A549 (cell line): ENCODE measurements around the gene DSCAM. TPM values are rescaled to one million over a fixed set of nuclear protein-coding genes. Genes with fewer than 3 reads are reported as not detected.

Experiments
- ATAC-seq, 2 experiments: fragments of 200-7000 bp in 1 of 2; fragments of >200 bp in 1 of 2; cut with Nextera tagmentation in 1 of 2; cut with Tn5 transposase in 1 of 2; 3 replicates each; pipeline versions ENCODE4 v1.8.0 to v1.9.1; 2018 to 2020; ENCODE audit warnings: mild to moderate bottlenecking in 1 of 2, moderate library complexity in 1 of 2
- CTCF ChIA-PET: fragments of 300-600 bp; sonication (Branson Sonifier 250); formaldehyde crosslinking; extraction: SDS; loops from one replicate; lab custom pipeline; 2021; ENCODE audit warnings: antibody characterized with exemption, inconsistent platforms; lab: Yijun Ruan, JAX
- POLR2A ChIA-PET: fragments of 350-600 bp; formaldehyde crosslinking; extraction: SDS; loops from one replicate; lab custom pipeline; 2021; ENCODE audit warnings: antibody characterized with exemption, inconsistent platforms; lab: Yijun Ruan, JAX
- DNase-seq, 2 experiments: peaks; one replicate each; pipeline versions ENCODE4 v3.0.0 to v3.0.0-alpha.2; 2011 to 2016; ENCODE audit warnings: low read depth in 1 of 2, low spot score in 1 of 2
- FAIRE-seq: peaks from 2 replicates; lab custom pipeline; 2011; peaks lifted over from hg19 to GRCh38; lab: Jason Lieb, UNC
- H3K27ac ChIP-seq, 2 experiments: fragments of >200 bp; sonication (Bioruptor Twin); formaldehyde crosslinking; 3 replicates each; pipeline ENCODE4 v1.5.1; 2016 to 2017
- H3K4me1 ChIP-seq: fragments of >200 bp; sonication (Bioruptor Twin); formaldehyde crosslinking; 3 replicates; pipeline ENCODE4 v1.6.1; 2016
- H3K4me2 ChIP-seq: fragments of >200 bp; sonication (Bioruptor Twin); formaldehyde crosslinking; 3 replicates; pipeline ENCODE4 v1.6.1; 2016
- H3K4me3 ChIP-seq: fragments of >200 bp; sonication (Bioruptor Twin); formaldehyde crosslinking; 3 replicates; pipeline ENCODE4 v1.5.1; 2016
- H3K9me3 ChIP-seq: fragments of >200 bp; sonication (Bioruptor Twin); formaldehyde crosslinking; 3 replicates; pipeline ENCODE4 v1.6.1; 2016
- ATOH8 ChIP-seq: fragments of 250-450 bp; sonication (Bioruptor Pico); IDR thresholded peaks from 2 replicates; pipeline ENCODE4 v1.5.0; 2020; ENCODE audit warnings: low read depth, mild to moderate bottlenecking, moderate library complexity
- BHLHE40 ChIP-seq: IDR thresholded peaks from 2 replicates; pipeline ENCODE4 v1.6.1; 2012; ENCODE audit warnings: low read depth, low read length, inconsistent platforms
- FOSL2 ChIP-seq, 2 experiments: fragments of 450-650 bp in 1 of 2; fragments of >200 bp in 1 of 2; sonication (Bioruptor Twin) in 1 of 2; formaldehyde crosslinking; IDR thresholded peaks; 2 replicates each; pipeline versions ENCODE4 v1.5.0 to v1.6.1; 2016 to 2020; ENCODE audit warnings: mild to moderate bottlenecking in 1 of 2, moderate library complexity in 1 of 2
- FOXS1 ChIP-seq: fragments of 250-450 bp; sonication (Bioruptor Pico); IDR thresholded peaks from 2 replicates; pipeline ENCODE4 v1.5.0; 2020; ENCODE audit warnings: mild to moderate bottlenecking, moderate library complexity
- GATA3 ChIP-seq: IDR thresholded peaks from 2 replicates; pipeline ENCODE4 v1.6.1; 2012; ENCODE audit warnings: borderline replicate concordance
- HDAC2 ChIP-seq: fragments of 200-600 bp; sonication (generic); IDR thresholded peaks from 2 replicates; pipeline ENCODE4 v1.6.1; 2016
- HEYL ChIP-seq: fragments of 250-450 bp; sonication (Bioruptor Pico); IDR thresholded peaks from 2 replicates; pipeline ENCODE4 v1.8.0; 2021; ENCODE audit warnings: mild to moderate bottlenecking, moderate library complexity
- HOXB13 ChIP-seq: fragments of 250-450 bp; sonication (Bioruptor Pico); IDR thresholded peaks from 2 replicates; pipeline ENCODE4 v1.5.0; 2020; ENCODE audit warnings: low read depth, mild to moderate bottlenecking, moderate library complexity
- JUN ChIP-seq, 2 experiments: fragments of >200 bp; sonication (Bioruptor Twin); formaldehyde crosslinking; IDR thresholded peaks; 2 replicates in 1 of 2; 3 replicates in 1 of 2; pipeline ENCODE4 v1.6.1; 2016 to 2017
- JUNB ChIP-seq: fragments of >200 bp; sonication (Bioruptor Twin); formaldehyde crosslinking; IDR thresholded peaks from 2 replicates; pipeline ENCODE4 v1.6.1; 2016
- KDM5A ChIP-seq: fragments of 200-600 bp; sonication (generic); IDR thresholded peaks from 2 replicates; pipeline ENCODE4 v1.6.1; 2016; ENCODE audit warnings: antibody characterized with exemption, mild to moderate bottlenecking
- MAFK ChIP-seq: fragments of 450-650 bp; IDR thresholded peaks from 2 replicates; pipeline ENCODE4 v1.6.1; 2014; ENCODE audit not compliant: partially characterized antibody
- NR3C1 ChIP-seq: fragments of >200 bp; sonication (Bioruptor Twin); formaldehyde crosslinking; IDR thresholded peaks from 3 replicates; pipeline ENCODE4 v1.6.1; 2017
- PBX3 ChIP-seq: IDR thresholded peaks from 2 replicates; pipeline ENCODE4 v1.6.1; 2012
- PHF8 ChIP-seq: fragments of 200-600 bp; sonication (generic); IDR thresholded peaks from 2 replicates; pipeline ENCODE4 v1.6.1; 2016; ENCODE audit warnings: low read depth, mild to moderate bottlenecking, antibody characterized with exemption, moderate library complexity, borderline replicate concordance
- SMC3 ChIP-seq: fragments of >200 bp; sonication (Bioruptor Twin); formaldehyde crosslinking; IDR thresholded peaks from 3 replicates; pipeline ENCODE4 v1.6.1; 2018; ENCODE audit warnings: inconsistent platforms
- TFCP2L1 ChIP-seq: fragments of 250-450 bp; sonication (Bioruptor Pico); IDR thresholded peaks from 2 replicates; pipeline ENCODE4 v1.5.0; 2021; ENCODE audit warnings: mild to moderate bottlenecking
- WGBS: methylation state at CpG from one replicate; pipeline ENCODE4 v1.1.6; 2017; ENCODE audit errors: missing lambda C conversion rate; 5-methylcytosine and 5-hydroxymethylcytosine counted together
- polyA plus RNA-seq, 4 experiments: library from polyadenylated mRNA; depleted of rRNA in 3 of 4; stranded (reverse); fragments of >200 nt; fragmentation: RNase III in 1 of 4; extraction: RNeasy Plus Mini Kit Qiagen cat#74134 plus additional on column Dnase treatment in 1 of 4; gene quantifications; 2 replicates in 3 of 4; 3 replicates in 1 of 4; pipeline ENCODE4 v1.2.3, GENCODE V29; 2011 to 2017
- TF ChIP-seq, protein P1 (sequence below): fragments of 200-600 bp; sonication (generic); IDR thresholded peaks from 2 replicates; pipeline ENCODE4 v1.6.1; 2016; ENCODE audit warnings: antibody characterized with exemption, mild to moderate bottlenecking, moderate library complexity
- TF ChIP-seq, protein P2 (sequence below): fragments of 150-350 bp; IDR thresholded peaks from 2 replicates; pipeline ENCODE4 v1.6.1; 2014; ENCODE audit warnings: low read depth, mild to moderate bottlenecking, low read length
- TF ChIP-seq, protein P3 (sequence below): fragments of 250-450 bp; sonication (Bioruptor Pico); IDR thresholded peaks from 2 replicates; pipeline ENCODE4 v1.5.0; 2021; ENCODE audit warnings: mild to moderate bottlenecking, moderate library complexity, borderline replicate concordance

DSCAM gene
- polyA plus RNA-seq, 2 of the 4 experiments (the other 2 are of a cell fraction) = not detected

DNA sequence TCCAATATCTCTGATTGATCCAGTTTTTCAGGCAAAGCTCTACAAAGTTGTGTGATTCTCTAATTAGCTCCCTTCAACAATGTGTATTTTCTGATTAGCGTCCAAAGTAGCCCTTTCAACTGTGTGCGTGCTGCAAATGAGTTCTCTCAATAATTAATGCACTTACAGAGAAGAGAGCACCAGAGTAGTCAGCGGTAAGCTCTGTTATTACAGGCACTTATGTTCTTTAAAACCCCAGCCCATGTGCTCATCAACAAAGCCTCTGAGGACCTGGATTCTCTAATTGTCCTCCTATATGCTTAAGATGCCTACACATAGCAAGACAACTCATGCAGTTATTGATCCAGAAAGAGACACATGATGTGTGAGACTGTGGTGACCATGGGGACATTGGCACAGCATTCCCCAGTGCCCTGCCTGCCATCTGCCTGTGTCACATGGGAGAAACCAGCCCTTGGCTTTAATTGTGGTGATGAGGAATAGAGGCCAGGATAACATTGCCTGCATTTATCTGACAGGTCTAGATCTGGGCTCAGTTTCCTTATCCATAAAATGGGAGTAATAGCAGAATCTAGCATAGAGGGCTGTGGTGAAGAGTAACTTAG, 828.0 kb downstream of the DSCAM start:
- TF ChIP-seq PBX3 = no peak
- TF ChIP-seq ATOH8 (CRISPR knock-in tag) = no peak
- TF ChIP-seq MAFK = no peak
- TF ChIP-seq FOSL2 (IDR thresholded peaks at IDR 0.05) = no peak
- no peak for TF ChIP-seq FOSL2 (CRISPR knock-in tag; IDR thresholded peaks at IDR 0.05)
- no peak for TF ChIP-seq FOXS1
- no peak for TF ChIP-seq PHF8
- TF ChIP-seq, protein P1, sequence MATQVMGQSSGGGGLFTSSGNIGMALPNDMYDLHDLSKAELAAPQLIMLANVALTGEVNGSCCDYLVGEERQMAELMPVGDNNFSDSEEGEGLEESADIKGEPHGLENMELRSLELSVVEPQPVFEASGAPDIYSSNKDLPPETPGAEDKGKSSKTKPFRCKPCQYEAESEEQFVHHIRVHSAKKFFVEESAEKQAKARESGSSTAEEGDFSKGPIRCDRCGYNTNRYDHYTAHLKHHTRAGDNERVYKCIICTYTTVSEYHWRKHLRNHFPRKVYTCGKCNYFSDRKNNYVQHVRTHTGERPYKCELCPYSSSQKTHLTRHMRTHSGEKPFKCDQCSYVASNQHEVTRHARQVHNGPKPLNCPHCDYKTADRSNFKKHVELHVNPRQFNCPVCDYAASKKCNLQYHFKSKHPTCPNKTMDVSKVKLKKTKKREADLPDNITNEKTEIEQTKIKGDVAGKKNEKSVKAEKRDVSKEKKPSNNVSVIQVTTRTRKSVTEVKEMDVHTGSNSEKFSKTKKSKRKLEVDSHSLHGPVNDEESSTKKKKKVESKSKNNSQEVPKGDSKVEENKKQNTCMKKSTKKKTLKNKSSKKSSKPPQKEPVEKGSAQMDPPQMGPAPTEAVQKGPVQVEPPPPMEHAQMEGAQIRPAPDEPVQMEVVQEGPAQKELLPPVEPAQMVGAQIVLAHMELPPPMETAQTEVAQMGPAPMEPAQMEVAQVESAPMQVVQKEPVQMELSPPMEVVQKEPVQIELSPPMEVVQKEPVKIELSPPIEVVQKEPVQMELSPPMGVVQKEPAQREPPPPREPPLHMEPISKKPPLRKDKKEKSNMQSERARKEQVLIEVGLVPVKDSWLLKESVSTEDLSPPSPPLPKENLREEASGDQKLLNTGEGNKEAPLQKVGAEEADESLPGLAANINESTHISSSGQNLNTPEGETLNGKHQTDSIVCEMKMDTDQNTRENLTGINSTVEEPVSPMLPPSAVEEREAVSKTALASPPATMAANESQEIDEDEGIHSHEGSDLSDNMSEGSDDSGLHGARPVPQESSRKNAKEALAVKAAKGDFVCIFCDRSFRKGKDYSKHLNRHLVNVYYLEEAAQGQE = no peak
- TF ChIP-seq BHLHE40 = no peak
- TF ChIP-seq SMC3 = no peak
- TF ChIP-seq HOXB13 (CRISPR knock-in tag) = no peak
- CTCF ChIA-PET = no interaction called here
- no peak for FAIRE-seq
- Histone ChIP-seq H3K4me1 (no peaks in the 10 kb centered on the region), H3K4me2 (no peak overlapping the region), H3K27ac (no peak overlapping the region), H3K4me3 (no peak overlapping the region), H3K9me3 (no peaks in the 10 kb centered on the region)
- POLR2A ChIA-PET = no interaction called here
- no peak for DNase-seq
- WGBS = 17% methylated on average over 3 of the region's 3 CpGs
- no peak for ATAC-seq

DNA sequence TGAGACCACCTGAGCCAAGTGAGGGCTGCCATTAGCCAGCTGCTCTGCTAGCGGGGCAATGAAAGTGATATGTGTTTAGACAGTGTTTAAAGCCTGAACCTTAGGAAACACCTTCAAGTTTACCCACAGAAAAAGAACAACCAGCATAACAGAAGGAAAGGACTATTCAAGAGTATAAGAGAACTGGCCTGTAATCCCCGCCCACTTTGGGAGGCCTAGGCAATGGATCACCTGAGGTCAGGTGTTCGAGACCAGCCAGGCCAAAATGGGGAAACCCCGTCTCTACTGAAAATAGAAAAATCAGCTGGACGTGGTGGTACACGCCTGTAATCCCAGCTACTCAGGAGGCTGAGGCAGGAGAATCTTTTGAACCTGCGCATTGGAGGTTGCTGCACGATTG, 830.3 kb downstream of the DSCAM start:
- FAIRE-seq (no peak), DNase-seq (no peak), ATAC-seq (no peak)
- WGBS = 28% methylated on average over 8 of the region's 8 CpGs
- POLR2A ChIA-PET = interaction anchor here (0.8 kb wide), 1 partner anchor 35 kb away, joined by 3 read pairs; no protein-coding TSS in a partner anchor
- Histone ChIP-seq H3K9me3 (no peaks in the 10 kb centered on the region), H3K4me3 (no peak overlapping the region), H3K27ac (no peak overlapping the region), H3K4me2 (no peak overlapping the region), H3K4me1 (no peaks in the 10 kb centered on the region)
- CTCF ChIA-PET = interaction anchor here (0.6 kb wide), 1 partner anchor 98 kb away, joined by 3 read pairs; no protein-coding TSS in a partner anchor
- TF ChIP-seq TFCP2L1 (CRISPR knock-in tag) = no peak
- TF ChIP-seq, protein P1 = no peak
- TF ChIP-seq, protein P2, sequence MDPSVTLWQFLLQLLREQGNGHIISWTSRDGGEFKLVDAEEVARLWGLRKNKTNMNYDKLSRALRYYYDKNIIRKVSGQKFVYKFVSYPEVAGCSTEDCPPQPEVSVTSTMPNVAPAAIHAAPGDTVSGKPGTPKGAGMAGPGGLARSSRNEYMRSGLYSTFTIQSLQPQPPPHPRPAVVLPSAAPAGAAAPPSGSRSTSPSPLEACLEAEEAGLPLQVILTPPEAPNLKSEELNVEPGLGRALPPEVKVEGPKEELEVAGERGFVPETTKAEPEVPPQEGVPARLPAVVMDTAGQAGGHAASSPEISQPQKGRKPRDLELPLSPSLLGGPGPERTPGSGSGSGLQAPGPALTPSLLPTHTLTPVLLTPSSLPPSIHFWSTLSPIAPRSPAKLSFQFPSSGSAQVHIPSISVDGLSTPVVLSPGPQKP = no peak
- TF ChIP-seq JUN (IDR thresholded peaks at IDR 0.05) = no peak
- no peak for TF ChIP-seq HDAC2
- TF ChIP-seq GATA3 = no peak
- TF ChIP-seq, protein P3, sequence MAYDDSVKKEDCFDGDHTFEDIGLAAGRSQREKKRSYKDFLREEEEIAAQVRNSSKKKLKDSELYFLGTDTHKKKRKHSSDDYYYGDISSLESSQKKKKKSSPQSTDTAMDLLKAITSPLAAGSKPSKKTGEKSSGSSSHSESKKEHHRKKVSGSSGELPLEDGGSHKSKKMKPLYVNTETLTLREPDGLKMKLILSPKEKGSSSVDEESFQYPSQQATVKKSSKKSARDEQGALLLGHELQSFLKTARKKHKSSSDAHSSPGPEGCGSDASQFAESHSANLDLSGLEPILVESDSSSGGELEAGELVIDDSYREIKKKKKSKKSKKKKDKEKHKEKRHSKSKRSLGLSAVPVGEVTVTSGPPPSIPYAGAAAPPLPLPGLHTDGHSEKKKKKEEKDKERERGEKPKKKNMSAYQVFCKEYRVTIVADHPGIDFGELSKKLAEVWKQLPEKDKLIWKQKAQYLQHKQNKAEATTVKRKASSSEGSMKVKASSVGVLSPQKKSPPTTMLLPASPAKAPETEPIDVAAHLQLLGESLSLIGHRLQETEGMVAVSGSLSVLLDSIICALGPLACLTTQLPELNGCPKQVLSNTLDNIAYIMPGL = no peak
- no peak for TF ChIP-seq NR3C1
- no peak for TF ChIP-seq PHF8
- TF ChIP-seq KDM5A = no peak
- TF ChIP-seq JUNB = no peak
- no peak for TF ChIP-seq HEYL (CRISPR knock-in tag)
